ENCODE measurements around the gene TRIM38.
"Not testable (repeated sequence)": the region's sequence is repeated elsewhere in the genome, so short reads cannot be mapped to it uniquely, and the experiment has no call there.

Gene TRIM38

DNA sequence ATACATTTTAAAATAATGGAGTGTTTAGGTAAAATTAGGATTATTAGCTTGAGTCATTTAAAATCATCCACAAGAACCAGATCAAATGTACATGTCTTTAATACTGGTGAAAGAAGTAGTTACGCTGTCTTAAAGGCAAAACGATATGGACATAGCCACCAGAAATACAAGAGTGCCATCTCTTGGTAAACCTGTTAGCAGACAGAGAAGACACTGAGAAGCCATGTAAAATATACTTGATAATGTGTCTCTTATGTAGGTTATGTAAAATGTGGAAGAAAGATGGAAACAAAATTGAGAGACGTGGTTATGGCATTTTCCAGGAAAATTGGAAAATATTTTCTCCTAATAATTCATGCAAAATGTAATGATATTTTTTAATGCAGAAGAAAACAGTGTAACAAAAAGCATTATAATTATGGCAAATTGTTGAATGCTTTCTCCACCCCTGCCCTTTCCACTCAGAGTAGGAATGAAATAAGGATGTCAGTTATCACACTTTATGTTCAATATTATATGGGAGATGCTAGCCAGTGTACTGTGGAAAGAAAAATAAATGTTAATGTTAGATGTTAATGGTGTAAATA, 19.9 kb upstream of the TRIM38 start:
- no peak for DNase-seq (ENCODE audit: low read depth in 3 of 3)

DNA sequence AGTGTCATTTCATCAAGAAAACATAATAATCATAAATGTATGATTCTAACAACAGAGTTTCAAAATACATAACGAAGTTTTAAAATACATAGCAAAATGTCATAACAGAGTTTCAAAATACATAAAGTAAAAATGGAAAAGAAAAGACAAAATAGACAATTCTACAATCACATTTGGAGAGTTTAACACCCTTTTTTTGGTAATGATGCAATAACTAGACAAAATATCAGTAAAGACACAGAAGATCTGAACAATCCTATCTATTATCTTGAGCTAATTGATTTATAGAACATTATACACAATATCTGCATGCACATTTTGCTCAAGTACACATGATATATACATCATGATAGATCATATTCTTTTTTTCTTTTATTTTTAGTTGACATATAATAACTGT, 18.7 kb upstream of the TRIM38 start:
- no peak for DNase-seq (ENCODE audit: low read depth in 3 of 3)

DNA sequence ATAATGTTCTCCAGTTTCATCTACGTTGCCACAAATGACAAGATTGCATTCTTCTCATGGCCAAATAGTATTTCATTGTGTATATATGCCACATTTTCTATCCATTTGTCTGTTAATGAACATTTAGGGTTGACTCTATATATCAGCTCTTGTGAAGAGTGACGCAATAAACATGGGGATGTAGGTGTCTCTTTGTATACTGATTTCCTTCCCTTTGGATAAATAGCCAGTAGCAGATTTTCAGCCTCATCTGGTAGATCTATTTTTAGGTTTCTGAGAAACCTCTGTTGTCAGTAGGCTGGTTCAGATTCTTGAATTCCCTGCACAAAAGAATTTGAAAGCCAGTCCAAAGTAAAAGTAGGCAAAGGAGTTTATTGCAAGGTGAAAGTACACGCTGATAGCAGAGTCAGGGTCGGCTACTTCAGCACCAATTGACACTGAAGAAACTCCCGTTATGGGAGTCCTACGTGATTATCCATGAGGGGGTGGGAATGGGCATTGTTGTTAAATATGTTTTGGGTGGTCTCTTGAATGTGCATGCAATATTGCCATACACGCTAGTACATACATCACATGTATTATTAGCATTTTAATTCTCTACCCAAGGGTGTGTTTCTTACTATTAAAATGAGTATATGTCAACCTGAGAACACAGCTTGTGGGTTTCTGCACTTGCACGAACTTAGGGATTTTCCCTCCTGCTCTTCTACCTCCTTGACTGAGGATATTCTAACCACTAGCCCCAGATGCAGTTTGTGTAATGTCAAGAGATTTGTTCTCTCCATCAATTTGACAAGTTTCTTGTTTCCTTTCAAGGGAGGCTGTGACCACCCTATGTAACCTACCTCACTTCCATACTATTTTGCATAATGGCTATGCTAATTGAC, 17.7 kb upstream of the TRIM38 start:
- DNase-seq (ENCODE audit: low read depth in 3 of 3) = no peak

DNA sequence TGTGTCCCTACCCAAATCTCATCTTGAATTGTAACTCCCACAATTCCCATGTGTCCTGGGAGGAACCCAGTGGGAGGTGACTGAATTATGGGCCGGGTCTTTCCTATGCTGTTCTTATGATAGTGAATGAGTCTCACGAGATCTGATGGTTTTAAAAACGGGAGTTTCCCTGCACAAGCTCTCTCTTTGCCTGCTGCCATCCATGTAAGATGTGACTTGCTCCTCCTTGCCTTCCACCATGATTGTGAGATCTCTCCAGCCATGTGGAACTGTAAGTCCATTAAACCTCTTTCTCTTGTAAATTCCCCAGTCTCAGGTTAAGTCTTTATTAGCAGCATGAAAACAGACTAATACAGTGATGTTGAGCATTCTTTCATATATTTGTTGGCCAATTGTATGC, 16.9 kb upstream of the TRIM38 start:
- DNase-seq (ENCODE audit: low read depth in 3 of 3) = not testable (repeated sequence)

DNA sequence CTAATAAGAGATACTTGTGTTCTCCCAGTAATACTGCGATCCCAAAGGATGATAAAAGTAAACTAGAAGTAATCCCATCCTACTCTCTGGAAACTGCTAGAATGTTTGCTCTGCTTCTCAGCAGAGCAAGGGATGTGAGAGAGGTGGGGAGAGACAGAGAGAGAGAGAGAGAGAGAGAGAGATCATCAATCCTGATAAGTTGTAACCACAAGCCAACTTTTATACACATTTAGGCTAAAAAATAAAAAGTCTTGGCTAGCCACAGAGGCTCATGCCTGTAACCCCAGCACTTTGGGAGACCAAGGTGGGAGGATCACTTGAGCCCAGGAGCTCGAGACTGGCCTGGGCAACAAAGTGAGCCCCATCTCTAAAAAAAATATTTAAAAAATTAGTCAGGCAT, 16.0 kb upstream of the TRIM38 start:
- DNase-seq (ENCODE audit: low read depth in 3 of 3) = no peak

DNA sequence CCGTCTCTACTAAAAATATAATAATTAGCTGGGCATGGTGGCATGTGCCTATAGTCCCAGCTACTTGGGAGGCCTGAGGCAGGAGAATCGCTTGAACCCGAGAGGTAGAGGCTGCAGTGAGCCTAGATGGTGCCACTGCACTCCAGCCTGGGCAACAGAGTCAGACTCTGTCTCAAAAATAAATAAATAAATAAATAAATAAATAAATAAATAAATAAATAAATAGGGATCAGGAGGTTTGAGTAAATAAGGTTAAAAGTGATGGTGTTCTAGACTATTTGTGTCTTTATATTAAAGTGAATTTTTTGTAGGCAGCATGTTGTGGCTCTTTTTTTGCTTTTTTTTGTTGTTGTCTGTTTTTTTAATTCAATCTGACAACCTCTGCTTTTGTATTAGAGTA, 15.1 kb upstream of the TRIM38 start:
- not testable (repeated sequence) for DNase-seq (ENCODE audit: low read depth in 3 of 3)

DNA sequence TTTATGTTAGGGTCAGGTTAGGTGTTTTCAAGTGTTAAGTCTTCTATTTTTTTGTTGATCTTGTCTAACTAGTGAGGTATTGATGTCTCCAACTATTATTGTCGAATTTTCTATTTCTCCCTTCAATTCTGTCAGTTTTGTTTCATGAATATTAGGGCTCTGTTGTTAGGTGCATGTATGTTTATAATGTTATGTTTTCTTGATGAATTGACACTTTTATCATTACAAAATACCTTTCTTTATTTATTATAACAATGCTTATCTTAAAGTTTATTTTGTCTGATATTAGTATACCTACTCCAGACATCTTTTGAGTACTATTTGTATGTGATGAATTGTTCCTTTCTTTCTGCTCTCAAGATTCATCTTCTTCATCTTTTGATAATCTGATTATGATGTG, 12.9 kb upstream of the TRIM38 start:
- DNase-seq (ENCODE audit: low read depth in 3 of 3) = no peak

DNA sequence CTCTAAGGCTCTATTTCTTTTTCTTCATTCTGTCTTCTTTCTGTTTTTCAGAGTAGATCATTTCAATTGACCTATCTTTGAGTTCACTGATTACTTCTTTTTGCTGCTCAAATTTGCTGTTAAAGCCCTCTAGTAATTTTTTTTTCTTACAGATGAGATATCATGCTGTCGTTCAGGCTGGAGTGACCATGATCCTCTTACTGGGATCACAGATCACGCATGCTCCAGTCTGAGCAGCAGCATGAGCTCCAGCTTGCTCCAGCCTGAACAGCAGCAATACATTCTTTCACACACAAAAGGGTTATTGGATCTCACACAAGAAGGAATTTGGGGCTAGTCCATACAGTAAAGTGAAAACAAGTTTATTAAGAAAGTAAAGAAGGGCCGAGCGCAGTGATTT, 12.3 kb upstream of the TRIM38 start:
- DNase-seq (ENCODE audit: low read depth in 3 of 3) = no peak

DNA sequence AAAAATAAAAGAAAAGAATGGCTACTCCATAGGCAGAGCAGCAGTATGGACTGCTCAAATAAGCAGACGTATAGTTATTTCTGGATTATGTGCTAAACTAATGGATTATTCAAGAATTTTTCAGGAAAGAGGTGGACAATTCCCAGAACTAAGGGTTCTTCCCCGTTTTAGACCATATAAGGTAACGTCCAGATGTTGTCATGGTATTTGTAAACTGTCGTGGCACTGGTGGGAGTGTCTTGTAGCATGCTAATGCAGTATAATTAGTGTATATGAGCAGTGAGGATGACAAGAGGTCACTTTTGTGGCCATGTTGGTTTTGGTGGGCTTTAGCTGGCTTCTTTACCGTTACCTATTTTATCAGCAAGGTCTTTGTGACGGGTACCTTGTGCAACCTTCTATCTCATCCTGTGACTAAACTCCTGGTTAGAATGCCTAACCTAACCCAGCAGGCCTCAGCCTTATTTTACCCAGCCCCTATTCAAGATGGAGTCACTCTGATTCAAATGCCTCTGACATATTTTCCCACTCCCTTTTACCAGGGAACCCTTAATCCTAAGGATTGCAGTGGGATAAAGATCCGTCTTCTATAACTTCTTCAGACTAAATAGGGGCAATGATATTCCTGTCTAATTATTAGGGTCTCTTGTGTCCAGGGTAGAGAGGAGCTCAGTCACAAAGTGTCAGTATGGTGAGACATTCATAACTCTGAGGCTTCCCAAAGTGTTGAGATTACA, 11.1 kb upstream of the TRIM38 start:
- DNase-seq (ENCODE audit: low read depth in 3 of 3) = no peak

DNA sequence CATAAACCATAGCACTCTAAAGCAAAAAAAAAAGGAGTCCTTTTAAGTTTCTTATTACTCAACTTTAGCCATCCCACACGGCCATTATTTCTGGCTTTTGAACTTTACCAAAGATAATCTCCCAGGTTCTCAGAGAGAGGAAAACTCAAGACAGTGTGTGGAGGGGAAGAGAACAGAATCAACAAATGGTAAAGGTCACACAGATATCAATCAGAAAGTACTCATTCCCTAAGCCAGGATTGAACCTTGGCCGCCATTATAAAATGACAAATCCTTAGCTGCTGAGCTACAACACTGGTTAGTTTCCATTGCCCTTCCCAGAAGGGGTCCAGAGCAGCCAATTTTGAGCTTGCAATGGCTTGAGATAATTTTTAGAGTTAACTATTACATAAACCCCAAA, 10.1 kb upstream of the TRIM38 start:
- no peak for DNase-seq (ENCODE audit: low read depth in 3 of 3)

DNA sequence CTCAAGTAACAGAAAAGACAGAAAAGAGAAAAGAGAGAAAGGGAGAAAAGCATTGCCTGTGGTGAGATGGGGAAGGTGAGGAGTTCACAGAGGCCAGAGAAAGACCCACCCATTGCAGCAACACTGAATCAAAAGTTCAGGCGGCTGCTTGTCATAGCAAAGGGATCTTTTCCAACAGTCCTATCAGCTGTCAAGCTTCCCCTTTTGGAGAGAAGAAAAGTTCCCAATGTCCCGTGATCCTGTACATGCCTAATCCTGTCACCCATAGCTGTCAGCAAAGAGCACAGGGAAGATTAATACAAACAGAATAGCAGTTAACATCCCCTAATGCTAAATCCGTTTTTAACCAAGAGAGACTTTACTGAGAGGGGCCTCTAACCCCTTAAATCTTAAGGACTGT, 8.9 kb upstream of the TRIM38 start:
- DNase-seq (ENCODE audit: low read depth in 3 of 3) = no peak

DNA sequence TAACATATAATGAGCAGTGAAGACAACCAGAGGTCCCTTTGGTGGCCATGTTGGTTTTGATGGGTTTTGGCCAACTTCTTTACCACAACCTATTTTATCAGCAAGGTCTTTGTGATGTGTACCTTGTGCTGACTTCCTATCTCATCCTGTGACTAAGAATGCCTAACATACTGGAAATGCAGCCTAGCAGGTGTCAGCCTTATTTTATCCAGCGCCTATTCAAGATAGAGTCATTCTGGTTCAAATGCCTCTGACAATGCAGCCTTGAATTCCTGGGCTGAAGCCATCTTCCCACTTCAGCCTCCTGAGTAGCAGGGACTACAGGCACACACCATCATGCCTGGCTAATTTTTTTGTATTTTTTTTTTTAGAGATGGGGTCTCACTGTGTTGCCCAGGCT, 7.8 kb upstream of the TRIM38 start:
- no peak for DNase-seq (ENCODE audit: low read depth in 3 of 3)

DNA sequence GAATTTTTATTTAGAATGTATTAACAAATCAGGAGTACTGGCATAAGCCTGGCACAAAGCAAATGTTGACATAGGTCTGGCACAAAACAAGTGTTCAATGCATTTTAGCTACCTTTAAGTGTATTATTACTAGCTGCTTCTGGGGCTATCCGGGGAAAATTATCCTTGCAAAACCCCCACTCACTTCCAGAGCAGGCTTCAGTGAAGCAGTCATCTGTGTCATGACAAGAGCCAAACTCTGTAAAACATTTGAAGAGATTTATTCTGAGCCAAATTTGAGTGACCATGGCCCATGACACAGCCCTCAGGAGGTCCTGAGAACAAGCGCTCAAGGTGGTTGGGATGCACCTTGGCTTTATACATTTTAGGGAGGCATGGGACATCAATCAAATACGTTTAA, 6.4 kb upstream of the TRIM38 start:
- DNase-seq (ENCODE audit: low read depth in 3 of 3) = no peak

DNA sequence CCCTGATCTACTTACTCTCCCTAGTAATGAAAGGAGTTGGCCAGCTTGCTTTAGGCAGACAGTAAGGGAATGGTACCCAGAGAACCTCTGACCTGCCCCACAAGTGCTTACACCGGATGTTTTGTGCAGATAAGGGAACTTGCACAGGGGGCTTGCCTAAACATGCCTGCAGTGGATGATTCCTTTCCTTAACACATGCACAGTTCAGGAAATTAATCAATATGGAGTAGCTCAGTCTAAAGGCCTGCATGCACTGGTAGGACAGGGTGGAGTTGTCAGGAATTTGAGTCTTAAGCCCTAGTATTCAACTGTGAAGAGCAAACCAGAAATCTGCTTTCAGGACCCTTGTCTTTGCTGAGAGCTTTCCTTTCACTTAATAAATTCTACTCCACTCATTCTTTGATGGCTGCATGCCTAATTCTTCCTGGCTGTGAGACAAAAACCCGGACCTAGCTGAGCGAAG, 3.9 kb upstream of the TRIM38 start:
- DNase-seq (ENCODE audit: low read depth in 3 of 3) = no peak

DNA sequence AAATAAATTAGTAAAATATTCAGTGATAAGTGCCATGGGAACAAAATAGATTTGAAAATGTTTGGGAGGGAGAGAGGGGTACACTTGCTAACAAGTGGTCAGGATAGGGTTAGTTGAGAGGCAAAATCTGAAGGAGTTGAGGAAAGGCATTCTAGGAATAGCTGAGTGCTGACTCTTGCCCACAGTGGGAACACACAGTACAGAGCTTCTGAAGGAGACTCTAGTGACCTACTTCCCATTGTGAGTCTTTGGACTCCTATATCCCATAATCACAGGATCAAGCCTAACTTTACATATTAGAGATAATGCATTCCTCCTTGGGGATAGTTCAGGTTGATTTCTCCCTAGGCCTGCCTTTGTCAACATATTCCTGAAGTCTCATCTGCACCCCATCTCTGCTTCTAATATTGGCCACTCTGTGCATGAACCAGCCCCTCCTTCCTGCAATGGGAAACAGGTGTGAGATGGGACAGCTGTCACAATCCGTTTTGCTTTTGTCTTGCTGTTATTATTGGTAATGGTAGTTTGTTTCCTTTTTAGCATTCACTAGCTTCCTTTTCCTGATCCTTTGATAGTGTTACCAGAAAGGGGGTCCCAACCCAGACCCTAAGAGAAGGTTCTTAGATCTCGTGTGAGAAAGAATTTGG, 2.6 kb upstream of the TRIM38 start:
- no peak for DNase-seq (ENCODE audit: low read depth in 3 of 3)

DNA sequence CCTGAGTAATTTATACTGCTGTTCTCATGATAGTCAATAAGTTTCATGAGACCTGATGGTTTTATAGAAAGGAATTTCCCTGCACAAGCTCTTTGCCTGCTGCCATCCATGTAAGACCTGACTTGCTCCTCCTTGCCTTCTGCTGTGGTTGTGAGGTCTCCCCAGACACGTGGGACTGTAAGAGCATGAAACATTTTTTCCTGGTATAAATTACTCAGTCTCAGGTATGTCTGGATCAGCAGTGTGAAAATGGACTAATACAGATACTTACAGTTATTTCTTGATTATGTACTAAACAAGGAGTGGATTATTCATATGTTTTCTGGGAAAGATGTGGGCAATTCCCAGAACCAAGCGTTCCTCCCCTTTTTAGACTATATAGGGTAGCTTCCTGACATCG, 1.9 kb upstream of the TRIM38 start:
- no peak for DNase-seq (ENCODE audit: low read depth in 3 of 3)

DNA sequence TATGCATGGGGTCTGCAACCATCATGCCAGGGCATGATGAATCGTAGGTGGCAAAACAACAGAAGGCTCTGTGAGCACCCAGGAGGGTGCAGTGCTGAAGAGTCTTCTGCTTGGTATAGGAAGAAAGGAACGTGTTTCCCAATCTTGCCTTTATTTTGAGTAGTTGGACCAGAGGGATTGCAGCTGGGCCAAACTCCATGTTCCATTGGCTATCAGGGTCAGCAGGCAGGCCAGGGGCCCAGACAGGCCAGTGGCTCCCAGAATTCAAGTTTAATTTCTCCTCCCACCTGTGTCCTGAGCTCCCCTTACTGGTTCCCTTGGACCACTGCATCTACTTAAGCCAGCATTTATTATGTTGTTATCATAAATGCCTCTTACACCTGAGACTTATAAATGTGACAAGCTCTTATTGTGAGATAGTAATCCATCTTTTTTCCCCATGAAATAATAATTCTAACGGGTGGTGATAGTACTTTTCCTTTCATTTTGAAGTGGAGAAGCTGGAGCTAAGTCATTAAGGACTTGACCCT, 918 bp upstream of the TRIM38 start:
- DNase-seq (ENCODE audit: low read depth in 3 of 3) = no peak

DNA sequence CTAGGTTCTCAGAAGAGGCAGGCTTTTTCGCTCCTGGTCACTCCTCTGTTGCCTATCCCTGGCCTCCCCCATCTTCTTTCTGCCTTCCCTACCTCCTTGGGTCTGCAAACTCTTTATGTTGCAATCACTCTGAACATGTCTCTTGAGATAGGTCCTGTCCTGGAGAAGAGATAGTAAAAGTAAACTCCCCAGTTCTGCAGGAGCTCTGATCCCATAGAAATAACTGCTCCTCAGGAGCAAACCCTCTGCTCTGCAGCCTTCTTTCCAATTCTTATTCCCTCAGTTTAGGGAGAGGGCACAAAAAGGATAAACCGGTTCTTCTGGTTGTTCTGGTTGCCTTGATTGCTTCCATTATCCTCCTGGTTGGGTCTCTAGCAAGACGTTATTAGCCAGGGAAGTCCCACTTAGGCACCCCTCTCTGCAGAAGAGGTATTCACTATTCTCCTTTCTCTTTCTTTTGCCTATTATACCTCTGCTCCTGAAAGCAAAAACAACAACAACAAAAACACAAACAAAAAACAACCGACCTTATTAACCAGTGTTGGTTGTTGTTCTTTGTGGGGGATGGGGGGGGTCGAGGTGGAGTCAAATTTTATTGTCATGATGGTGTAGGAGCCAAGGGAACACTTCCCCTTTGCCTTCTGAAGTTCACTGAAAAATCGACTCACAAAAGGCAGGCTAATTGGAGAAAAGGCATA, 973 bp downstream of the TRIM38 start:
- DNase-seq (ENCODE audit: low read depth in 3 of 3) = no peak

DNA sequence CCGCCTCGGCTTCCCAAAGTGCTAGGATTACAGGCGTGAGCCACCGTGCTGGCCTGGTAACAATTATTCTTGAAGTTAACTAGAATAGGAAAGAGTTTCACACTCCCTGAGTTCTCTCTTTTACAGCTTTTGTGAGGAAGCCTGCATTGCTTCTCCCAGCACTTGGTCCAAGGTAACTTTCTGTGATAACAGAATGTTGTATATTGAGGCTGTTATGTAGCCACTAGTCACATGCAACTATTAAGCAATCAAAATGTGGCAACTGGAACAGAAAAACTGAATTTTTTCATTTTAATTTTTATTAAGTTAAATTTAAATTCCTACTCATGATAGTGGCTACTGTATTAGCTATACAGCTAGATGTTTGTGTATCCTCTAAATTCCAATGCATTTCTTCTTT, 2.5 kb downstream of the TRIM38 start:
- DNase-seq (ENCODE audit: low read depth in 3 of 3) = no peak

DNA sequence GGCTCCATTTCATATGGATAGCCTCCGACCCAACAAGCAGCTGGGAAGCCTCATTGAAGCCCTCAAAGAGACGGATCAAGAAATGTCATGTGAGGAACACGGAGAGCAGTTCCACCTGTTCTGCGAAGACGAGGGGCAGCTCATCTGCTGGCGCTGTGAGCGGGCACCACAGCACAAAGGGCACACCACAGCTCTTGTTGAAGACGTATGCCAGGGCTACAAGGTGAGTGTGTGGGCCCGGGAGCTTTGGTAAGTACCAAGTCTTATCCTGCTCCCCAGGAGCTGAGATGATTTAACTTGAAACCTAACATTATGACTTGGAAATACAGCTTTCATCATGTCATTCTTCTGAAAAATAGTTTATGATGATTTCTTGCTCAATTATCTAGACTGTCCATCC, 4.1 kb downstream of the TRIM38 start:
- DNase-seq (ENCODE audit: low read depth in 3 of 3) = no peak

DNA sequence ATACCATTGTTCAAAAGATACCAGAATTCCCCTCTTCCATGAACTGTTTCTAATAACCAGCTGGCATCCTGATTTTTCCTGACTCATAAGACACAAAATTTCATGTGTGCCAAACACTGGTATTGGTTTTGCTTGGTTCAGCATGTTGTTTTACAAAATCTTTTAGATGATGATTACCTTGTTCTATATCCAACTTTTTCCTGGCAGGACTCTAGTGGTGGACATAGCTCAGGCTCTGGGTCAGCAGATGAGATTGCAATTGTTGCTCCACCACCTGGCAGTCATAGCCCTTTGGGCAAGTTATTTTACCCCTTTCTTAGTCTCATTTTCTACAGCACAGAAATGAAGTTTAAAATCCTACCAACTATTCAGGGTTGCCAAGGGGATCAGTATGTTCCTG, 6.2 kb downstream of the TRIM38 start:
- no peak for DNase-seq (ENCODE audit: low read depth in 3 of 3)
